ENCODE data around the gene HSD11B2. TPM values are rescaled to one million over a fixed set of nuclear protein-coding genes. Genes with fewer than 3 reads are reported as not detected.

The HSD11B2 gene
- total and polyA plus RNA-seq, 10 of the 15 experiments (the other 5 are each of a cell fraction or from before 2014, with no cell fraction given) = 0.09 to 0.34 (median 0.21) TPM; not detected in 2

DNA sequence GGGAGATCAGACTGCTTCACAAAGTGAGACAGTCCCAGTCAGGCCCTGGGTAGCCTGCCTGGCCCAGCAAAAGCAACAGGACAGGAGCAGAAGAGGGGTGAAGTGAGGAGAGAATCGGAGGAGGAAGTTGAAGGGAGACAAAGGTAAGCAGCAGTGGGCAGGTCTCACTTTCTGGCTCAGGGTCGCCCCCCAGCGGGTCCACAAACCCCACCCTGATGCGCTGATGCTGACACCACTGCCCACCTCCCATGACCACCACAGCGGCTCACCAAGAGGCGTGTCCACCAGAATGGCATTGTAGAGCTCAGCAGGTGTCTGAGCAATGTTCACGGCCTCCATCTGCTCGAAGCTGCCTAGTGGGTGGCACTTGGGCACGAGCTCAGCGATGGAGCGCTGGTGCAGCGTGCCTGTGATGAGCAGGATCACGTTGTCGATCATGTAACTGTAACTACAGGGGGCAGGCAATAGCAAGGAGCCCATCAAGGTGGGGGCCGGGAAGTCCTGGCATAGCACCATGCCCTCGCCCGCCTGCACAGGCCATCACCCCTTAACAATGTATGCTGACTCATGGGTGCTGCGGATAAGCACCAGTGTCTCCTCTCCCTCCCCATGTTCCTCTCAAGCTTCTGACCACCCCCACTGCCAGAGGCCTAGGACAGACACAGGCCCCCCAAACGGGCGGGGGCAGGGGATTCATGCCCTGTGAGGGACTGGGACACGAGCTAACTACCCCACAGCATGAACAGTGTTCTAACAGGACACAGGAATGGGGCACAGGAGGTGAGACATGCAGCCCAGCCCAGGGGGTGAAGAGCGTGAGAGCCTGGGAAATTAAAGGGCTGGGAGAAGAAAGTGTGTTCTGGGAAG is 13.6 kb downstream of the HSD11B2 start:
- Histone ChIP-seq H4K20me1 (ENCODE audit: control insufficient read depth, insufficient read depth) (0 out of 2 replicates have a peak, but pooled peaks cover 4% of the 10 kb centered on the region), H3K9ac (ENCODE audit: control insufficient read depth, insufficient read depth, low read length) (no peak overlapping the region), H3K9me3 (replicated peaks; ENCODE audit: control insufficient read depth, insufficient read depth, low read length) (no peaks in the 10 kb centered on the region), H3K79me2 (ENCODE audit: control insufficient read depth, insufficient read depth, low read length) (no peaks in the 10 kb centered on the region), H3K4me3 (no peak overlapping the region), H3K27ac (ENCODE audit: control insufficient read depth, insufficient read depth) (no peak overlapping the region), H3K36me3 (ENCODE audit: control insufficient read depth in 2 of 2, insufficient read depth in 2 of 2, low read length in 1 of 2) (peaks cover 4 to 18% of the 10 kb centered on the region in 2 experiments), H3K4me1 (ENCODE audit: control insufficient read depth, insufficient read depth, low read length) (no peaks in the 10 kb centered on the region), H3K4me2 (ENCODE audit: control insufficient read depth, insufficient read depth) (no peak overlapping the region), H3K27me3 (replicated peaks in 1 of 2; ENCODE audit: control insufficient read depth in 2 of 2, insufficient read depth in 2 of 2, low read length in 1 of 2) (no peaks in the 10 kb centered on the region), H2AFZ (ENCODE audit: control insufficient read depth, low read depth, low read length) (no peak overlapping the region)
- intact Hi-C loops (cut with micrococcal nuclease; ENCODE audit: unreplicated experiment) = no loop called here
- ChIA-PET CTCF (interaction anchor here (1.3 to 7.7 kb wide), 3 partner anchors 18 to 184 kb away, joined by 3 to 84 read pairs (median 5); no protein-coding TSS in a partner anchor), SMC1A (ENCODE audit: uncharacterized antibody, unreplicated experiment) (interaction anchor here (0.7 to 2.5 kb wide), 2 partner anchors 16 to 73 kb away, joined by 3 to 13 read pairs; no protein-coding TSS in a partner anchor), RAD21 (ENCODE audit: unreplicated experiment) (no interaction called here), POLR2A (no interaction called here)
- ATAC-seq = no peak
- BruUV-seq (replicated peaks) = no TSS peak
- 91% methylated on average over 22 of the region's 22 CpGs for WGBS (ENCODE audit: insufficient coverage, insufficient replicate concordance, low lambda C conversion rate, missing lambda C conversion rate)
- TF ChIP-seq CREM (IDR thresholded peaks at IDR 0.05; ENCODE audit: low read depth) (no peak), KLF5 (IDR thresholded peaks at IDR 0.05; ENCODE audit: partially characterized antibody) (no peak), ZBED1 (IDR thresholded peaks at IDR 0.05; ENCODE audit: borderline replicate concordance) (no peak), POLR2AphosphoS5 (IDR thresholded peaks at IDR 0.05; ENCODE audit: low read length) (no peak), MYC (IDR thresholded peaks at IDR 0.05; ENCODE audit: insufficient read depth, insufficient read length, insufficient replicate concordance, low read length, severe bottlenecking) (no peak)
- TF ChIP-seq, protein P1, sequence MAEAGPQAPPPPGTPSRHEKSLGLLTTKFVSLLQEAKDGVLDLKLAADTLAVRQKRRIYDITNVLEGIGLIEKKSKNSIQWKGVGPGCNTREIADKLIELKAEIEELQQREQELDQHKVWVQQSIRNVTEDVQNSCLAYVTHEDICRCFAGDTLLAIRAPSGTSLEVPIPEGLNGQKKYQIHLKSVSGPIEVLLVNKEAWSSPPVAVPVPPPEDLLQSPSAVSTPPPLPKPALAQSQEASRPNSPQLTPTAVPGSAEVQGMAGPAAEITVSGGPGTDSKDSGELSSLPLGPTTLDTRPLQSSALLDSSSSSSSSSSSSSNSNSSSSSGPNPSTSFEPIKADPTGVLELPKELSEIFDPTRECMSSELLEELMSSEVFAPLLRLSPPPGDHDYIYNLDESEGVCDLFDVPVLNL (IDR thresholded peaks at IDR 0.05; ENCODE audit: low read depth, low read length) = no peak
- TF ChIP-seq, protein P2, sequence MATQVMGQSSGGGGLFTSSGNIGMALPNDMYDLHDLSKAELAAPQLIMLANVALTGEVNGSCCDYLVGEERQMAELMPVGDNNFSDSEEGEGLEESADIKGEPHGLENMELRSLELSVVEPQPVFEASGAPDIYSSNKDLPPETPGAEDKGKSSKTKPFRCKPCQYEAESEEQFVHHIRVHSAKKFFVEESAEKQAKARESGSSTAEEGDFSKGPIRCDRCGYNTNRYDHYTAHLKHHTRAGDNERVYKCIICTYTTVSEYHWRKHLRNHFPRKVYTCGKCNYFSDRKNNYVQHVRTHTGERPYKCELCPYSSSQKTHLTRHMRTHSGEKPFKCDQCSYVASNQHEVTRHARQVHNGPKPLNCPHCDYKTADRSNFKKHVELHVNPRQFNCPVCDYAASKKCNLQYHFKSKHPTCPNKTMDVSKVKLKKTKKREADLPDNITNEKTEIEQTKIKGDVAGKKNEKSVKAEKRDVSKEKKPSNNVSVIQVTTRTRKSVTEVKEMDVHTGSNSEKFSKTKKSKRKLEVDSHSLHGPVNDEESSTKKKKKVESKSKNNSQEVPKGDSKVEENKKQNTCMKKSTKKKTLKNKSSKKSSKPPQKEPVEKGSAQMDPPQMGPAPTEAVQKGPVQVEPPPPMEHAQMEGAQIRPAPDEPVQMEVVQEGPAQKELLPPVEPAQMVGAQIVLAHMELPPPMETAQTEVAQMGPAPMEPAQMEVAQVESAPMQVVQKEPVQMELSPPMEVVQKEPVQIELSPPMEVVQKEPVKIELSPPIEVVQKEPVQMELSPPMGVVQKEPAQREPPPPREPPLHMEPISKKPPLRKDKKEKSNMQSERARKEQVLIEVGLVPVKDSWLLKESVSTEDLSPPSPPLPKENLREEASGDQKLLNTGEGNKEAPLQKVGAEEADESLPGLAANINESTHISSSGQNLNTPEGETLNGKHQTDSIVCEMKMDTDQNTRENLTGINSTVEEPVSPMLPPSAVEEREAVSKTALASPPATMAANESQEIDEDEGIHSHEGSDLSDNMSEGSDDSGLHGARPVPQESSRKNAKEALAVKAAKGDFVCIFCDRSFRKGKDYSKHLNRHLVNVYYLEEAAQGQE (IDR thresholded peaks at IDR 0.05; ENCODE audit: low read depth, low read length) = no peak
- FAIRE-seq = no peak
- in situ Hi-C loops (cut with MboI) = no loop called here
- DNase-seq (ENCODE audit: low read depth, low spot score) = no peak
